Sigmoid colon (tissue), 4 donors: ENCODE measurements around the gene EPG5.

ENCODE experiments used
- CTCF ChIP-seq, 4 experiments: fragments of 450-650 bp in 3 of 4; fragments of 200-600 bp in 1 of 4; IDR thresholded peaks; one replicate each; pipeline ENCODE4 v1.5.1; 2016 to 2019; ENCODE audit warnings: antibody characterized with exemption in 4 of 4, mild to moderate bottlenecking in 3 of 4, moderate library complexity in 2 of 4
- POLR2A ChIP-seq, 2 donors: fragments of 450-650 bp; IDR thresholded peaks; one replicate each; pipeline ENCODE4 v1.6.1; 2016; ENCODE audit warnings: antibody characterized with exemption in 2 of 2, mild to moderate bottlenecking in 2 of 2, moderate library complexity in 2 of 2
- POLR2AphosphoS5 ChIP-seq, 4 donors: sonication (generic); formaldehyde crosslinking; IDR thresholded peaks; one replicate each; pipeline ENCODE4 v1.6.1; 2017; ENCODE audit warnings: antibody characterized with exemption in 4 of 4

GRCh38 chr18:45991788-45992187, 24.7 kb upstream of the EPG5 start:
- TF ChIP-seq CTCF (IDR thresholded peaks at IDR 0.05) (no peak), POLR2AphosphoS5 (IDR thresholded peaks at IDR 0.05) (no peak), POLR2A (IDR thresholded peaks at IDR 0.05) (no peak)
